HepG2 (cell line): ENCODE measurements around the gene RFTN1. TPM values are rescaled to one million over a fixed set of nuclear protein-coding genes. Genes with fewer than 3 reads are reported as not detected.

Experiments
- ATAC-seq: fragments of 200-7000 bp; cut with Tn5 transposase; 3 replicates; pipeline ENCODE4 v1.9.1; 2020; ENCODE audit warnings: mild to moderate bottlenecking, moderate library complexity
- BruUV-seq: library from RNA; stranded (reverse); fragments of 400-500 nt; replicated peaks from 2 replicates; lab custom pipeline; 2021; lab: Mats Ljungman, UMichigan
- CTCF ChIA-PET: fragments of 300-600 bp; formaldehyde crosslinking; extraction: SDS; loops from one replicate; lab custom pipeline; 2021; ENCODE audit warnings: low total read pairs, inconsistent platforms, low intra/inter-chr PET ratio; lab: Yijun Ruan, JAX
- POLR2A ChIA-PET: fragments of 350-600 bp; sonication (Branson Sonifier 250); formaldehyde crosslinking; loops from one replicate; lab custom pipeline; 2020; ENCODE audit warnings: antibody characterized with exemption, inconsistent platforms; lab: Yijun Ruan, JAX
- DNase-seq: peaks from one replicate; pipeline ENCODE4 v3.0.0-alpha.2; 2015; ENCODE audit warnings: low spot score
- FAIRE-seq: peaks from 3 replicates; lab custom pipeline; 2011; peaks lifted over from hg19 to GRCh38; lab: Jason Lieb, UNC
- H2AFZ ChIP-seq: one replicate; pipeline ENCODE4 v1.6.1; 2011; ENCODE audit warnings: low read length, inconsistent platforms
- H3K27ac ChIP-seq: fragments of 300-600 bp; 3 replicates; pipeline ENCODE4 v1.8.0; 2011; ENCODE audit warnings: mixed run types, mild to moderate bottlenecking, mixed read lengths, low read length, inconsistent platforms; ENCODE audit not compliant: insufficient read depth; ENCODE audit errors: extremely low read length
- H3K27me3 ChIP-seq, 2 experiments: fragments of 200-600 bp in 1 of 2; 2 replicates in 1 of 2; 3 replicates in 1 of 2; pipeline versions ENCODE4 v1.6.0 to v1.8.0; 2011; ENCODE audit warnings: low read length in 2 of 2, mild to moderate bottlenecking in 2 of 2, moderate library complexity in 2 of 2, inconsistent platforms in 1 of 2; ENCODE audit not compliant: insufficient read depth in 2 of 2, control insufficient read depth in 1 of 2
- H3K36me3 ChIP-seq, 2 experiments: fragments of 200-600 bp in 1 of 2; replicated peaks in 1 of 2; 2 replicates in 1 of 2; 3 replicates in 1 of 2; pipeline versions ENCODE4 v1.5.1 to v1.8.0; 2011; ENCODE audit warnings: low read length in 2 of 2, inconsistent platforms in 1 of 2; ENCODE audit not compliant: insufficient read depth in 2 of 2, control insufficient read depth in 1 of 2
- H3K4me1 ChIP-seq: 2 replicates; pipeline ENCODE4 v1.5.1; 2012; ENCODE audit warnings: low read length, inconsistent platforms; ENCODE audit not compliant: insufficient read depth
- H3K4me2 ChIP-seq: 2 replicates; pipeline ENCODE4 v1.6.0; 2011; ENCODE audit warnings: low read depth, low read length, inconsistent platforms
- H3K4me3 ChIP-seq, 3 experiments: fragments of 200-600 bp in 1 of 3; sonication (generic), shearing (Covaris generic) in 1 of 3; replicated peaks in 1 of 3; 2 replicates each; pipeline ENCODE4 v1.5.1; 2011 to 2016; ENCODE audit warnings: low read length in 3 of 3, inconsistent platforms in 2 of 3, low read depth in 2 of 3, mild to moderate bottlenecking in 2 of 3, control low read depth in 1 of 3, mixed read lengths in 1 of 3; ENCODE audit not compliant: insufficient read depth in 1 of 3
- H3K79me2 ChIP-seq: one replicate; pipeline ENCODE4 v1.6.1; 2011; ENCODE audit warnings: low read length, inconsistent platforms; ENCODE audit not compliant: insufficient read depth
- H3K9ac ChIP-seq: 2 replicates; pipeline ENCODE4 v1.6.0; 2011; ENCODE audit warnings: mild to moderate bottlenecking, low read depth, low read length, inconsistent platforms; ENCODE audit not compliant: insufficient read depth
- H3K9me3 ChIP-seq: 2 replicates; pipeline ENCODE4 v1.5.1; 2012; ENCODE audit warnings: mild to moderate bottlenecking, low read length
- H4K20me1 ChIP-seq: 2 replicates; pipeline ENCODE4 v1.6.0; 2011; ENCODE audit warnings: inconsistent platforms, mild to moderate bottlenecking, low read length, moderate library complexity; ENCODE audit not compliant: insufficient read depth
- HMG20A ChIP-seq: IDR thresholded peaks from 2 replicates; pipeline ENCODE4 v1.6.1; 2016; ENCODE audit warnings: borderline replicate concordance
- RBM22 ChIP-seq: fragments of 200-400 bp; formaldehyde crosslinking; optimal IDR thresholded peaks from 2 replicates; pipeline ENCODE3; 2017; ENCODE audit warnings: mild to moderate bottlenecking, low read length, moderate library complexity
- SALL2 ChIP-seq: sonication (generic); formaldehyde crosslinking; IDR thresholded peaks from 2 replicates; pipeline ENCODE4 v1.8.1; 2023; ENCODE audit warnings: mild to moderate bottlenecking, missing genetic modification reagents, inconsistent platforms
- SATB2 ChIP-seq: sonication (generic); formaldehyde crosslinking; IDR thresholded peaks from 2 replicates; pipeline ENCODE4 v1.5.0; 2020; ENCODE audit warnings: missing genetic modification reagents
- ZNF510 ChIP-seq: sonication (generic); formaldehyde crosslinking; IDR thresholded peaks from 2 replicates; pipeline ENCODE4 v1.4.0; 2020; ENCODE audit warnings: low read depth, mild to moderate bottlenecking, missing genetic modification reagents
- ZNF552 ChIP-seq: sonication (generic); formaldehyde crosslinking; IDR thresholded peaks from 2 replicates; pipeline ENCODE4 v1.9.0; 2022; ENCODE audit warnings: missing genetic modification reagents, mild to moderate bottlenecking, borderline replicate concordance
- ZNF83 ChIP-seq: sonication (generic); formaldehyde crosslinking; IDR thresholded peaks from 2 replicates; pipeline ENCODE4 v1.4.0; 2020; ENCODE audit warnings: missing genetic modification reagents, mild to moderate bottlenecking, borderline replicate concordance
- WGBS: methylation state at CpG from one replicate; pipeline ENCODE4 v1.1.6; 2017; ENCODE audit warnings: low lambda C conversion rate; 5-methylcytosine and 5-hydroxymethylcytosine counted together
- in situ Hi-C: cut with HindIII; loops from 2 replicates; pipeline ENCODE4 v1.10.0; 2017; ENCODE audit warnings: low pct_unique_long_range_greater_than_20kb; ENCODE audit not compliant: extremely low pct_ligation_motif_present
- intact Hi-C: fragments of 100-400 bp; cut with micrococcal nuclease; formaldehyde crosslinking; loops from one replicate; pipeline ENCODE4 v1.10.0; 2022; ENCODE audit not compliant: unreplicated experiment
- polyA plus RNA-seq, 8 experiments: library from polyadenylated mRNA; depleted of rRNA in 3 of 8; stranded (reverse) in 7 of 8; unstranded in 1 of 8; fragments of >200 nt; fragmentation: Illumina TruSeq in 4 of 8; extraction: Trizol in 4 of 8; gene quantifications; 2 replicates each; pipeline versions ENCODE4 v1.2.1 to v1.2.3, GENCODE V29; 2011 to 2016; ENCODE audit warnings: low read depth in 4 of 8, missing spikeins in 1 of 8, mixed read lengths in 1 of 8; ENCODE audit not compliant: insufficient read depth in 1 of 8
- total RNA-seq, 5 experiments: library from RNA; depleted of rRNA; stranded (reverse); fragments of >200 nt; fragmentation: Illumina TruSeq; extraction: Trizol; gene quantifications; 2 replicates each; pipeline ENCODE4 v1.2.3, GENCODE V29; 2016; ENCODE audit warnings: low read depth in 1 of 5
- TF ChIP-seq, protein P1 (sequence below): sonication (generic); formaldehyde crosslinking; IDR thresholded peaks from 2 replicates; pipeline ENCODE4 v1.5.0; 2020; ENCODE audit warnings: mild to moderate bottlenecking, missing genetic modification reagents
- TF ChIP-seq, protein P2 (sequence below): IDR thresholded peaks from 2 replicates; pipeline ENCODE4 v1.6.1; 2012; ENCODE audit warnings: low read length, improper control_type of control experiment
- TF ChIP-seq, protein P3 (sequence below): sonication (generic); formaldehyde crosslinking; IDR thresholded peaks from 2 replicates; pipeline ENCODE4 v1.5.0; 2020; ENCODE audit warnings: missing genetic modification reagents
- TF ChIP-seq, protein P4 (sequence below): sonication (generic); formaldehyde crosslinking; IDR thresholded peaks from 2 replicates; pipeline ENCODE4 v1.5.1; 2020; ENCODE audit warnings: missing genetic modification reagents, mild to moderate bottlenecking, borderline replicate concordance
- TF ChIP-seq, protein P5 (sequence below): sonication (generic); formaldehyde crosslinking; conservative IDR thresholded peaks from 2 replicates; pipeline ENCODE4 v1.4.0; 2020; ENCODE audit warnings: mild to moderate bottlenecking, missing genetic modification reagents, moderate library complexity
- TF ChIP-seq, protein P6 (sequence below): IDR thresholded peaks from 2 replicates; pipeline ENCODE4 v1.6.1; 2016; ENCODE audit warnings: mild to moderate bottlenecking, missing biosample characterization, missing genetic modification reagents

The RFTN1 gene
- total and polyA plus RNA-seq, 2 of the 13 experiments (the other 11 are each of a cell fraction or from before 2014, with no cell fraction given), result not detected

DNA sequence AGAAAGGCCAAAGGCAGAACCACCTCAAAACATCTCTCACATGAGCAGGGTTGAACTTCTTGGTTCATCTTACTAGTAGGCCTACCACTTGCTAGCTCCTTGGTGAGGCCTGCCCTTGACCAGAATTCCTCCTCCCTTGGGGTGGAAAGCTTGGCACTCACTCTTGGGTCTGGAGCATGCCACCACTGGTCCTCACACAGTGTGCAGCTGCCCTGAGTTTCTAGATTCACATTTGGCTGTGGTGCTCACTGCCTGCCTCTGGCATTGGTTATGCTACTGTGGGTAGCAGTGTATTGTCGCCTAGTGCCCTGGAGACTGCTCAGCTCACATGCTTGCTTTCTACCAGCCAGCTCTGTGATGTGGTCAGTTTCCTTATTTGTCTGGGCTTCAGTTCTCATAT is 224.8 kb downstream of the RFTN1 start:
- FAIRE-seq (no peak), ATAC-seq (no peak), DNase-seq (no peak)
- H3K9me3 ChIP-seq, result peaks cover 9% of the 10 kb centered on the region; the same call in 1 of the 2 replicates
- no peaks in the 10 kb centered on the region for H3K27me3 ChIP-seq
- POLR2A ChIA-PET, result no interaction called here
- no peak overlapping the region for H3K27ac ChIP-seq
- H3K4me3 ChIP-seq, result no peak overlapping the region
- intact Hi-C loops (no loop called here), in situ Hi-C loops (no loop called here)
- H4K20me1 ChIP-seq, result no peaks in the 10 kb centered on the region; the same call in 1 of the 2 replicates
- 100% methylated on average over 1 of the region's 1 CpG for WGBS
- H2AFZ ChIP-seq, result no peak overlapping the region
- TF ChIP-seq ZNF83, result no peak
- TF ChIP-seq SATB2 (CRISPR knock-in tag), result no peak
- TF ChIP-seq, protein P1, sequence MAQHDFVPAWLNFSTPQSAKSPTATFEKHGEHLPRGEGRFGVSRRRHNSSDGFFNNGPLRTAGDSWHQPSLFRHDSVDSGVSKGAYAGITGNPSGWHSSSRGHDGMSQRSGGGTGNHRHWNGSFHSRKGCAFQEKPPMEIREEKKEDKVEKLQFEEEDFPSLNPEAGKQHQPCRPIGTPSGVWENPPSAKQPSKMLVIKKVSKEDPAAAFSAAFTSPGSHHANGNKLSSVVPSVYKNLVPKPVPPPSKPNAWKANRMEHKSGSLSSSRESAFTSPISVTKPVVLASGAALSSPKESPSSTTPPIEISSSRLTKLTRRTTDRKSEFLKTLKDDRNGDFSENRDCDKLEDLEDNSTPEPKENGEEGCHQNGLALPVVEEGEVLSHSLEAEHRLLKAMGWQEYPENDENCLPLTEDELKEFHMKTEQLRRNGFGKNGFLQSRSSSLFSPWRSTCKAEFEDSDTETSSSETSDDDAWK, result no peak
- TF ChIP-seq, protein P2, sequence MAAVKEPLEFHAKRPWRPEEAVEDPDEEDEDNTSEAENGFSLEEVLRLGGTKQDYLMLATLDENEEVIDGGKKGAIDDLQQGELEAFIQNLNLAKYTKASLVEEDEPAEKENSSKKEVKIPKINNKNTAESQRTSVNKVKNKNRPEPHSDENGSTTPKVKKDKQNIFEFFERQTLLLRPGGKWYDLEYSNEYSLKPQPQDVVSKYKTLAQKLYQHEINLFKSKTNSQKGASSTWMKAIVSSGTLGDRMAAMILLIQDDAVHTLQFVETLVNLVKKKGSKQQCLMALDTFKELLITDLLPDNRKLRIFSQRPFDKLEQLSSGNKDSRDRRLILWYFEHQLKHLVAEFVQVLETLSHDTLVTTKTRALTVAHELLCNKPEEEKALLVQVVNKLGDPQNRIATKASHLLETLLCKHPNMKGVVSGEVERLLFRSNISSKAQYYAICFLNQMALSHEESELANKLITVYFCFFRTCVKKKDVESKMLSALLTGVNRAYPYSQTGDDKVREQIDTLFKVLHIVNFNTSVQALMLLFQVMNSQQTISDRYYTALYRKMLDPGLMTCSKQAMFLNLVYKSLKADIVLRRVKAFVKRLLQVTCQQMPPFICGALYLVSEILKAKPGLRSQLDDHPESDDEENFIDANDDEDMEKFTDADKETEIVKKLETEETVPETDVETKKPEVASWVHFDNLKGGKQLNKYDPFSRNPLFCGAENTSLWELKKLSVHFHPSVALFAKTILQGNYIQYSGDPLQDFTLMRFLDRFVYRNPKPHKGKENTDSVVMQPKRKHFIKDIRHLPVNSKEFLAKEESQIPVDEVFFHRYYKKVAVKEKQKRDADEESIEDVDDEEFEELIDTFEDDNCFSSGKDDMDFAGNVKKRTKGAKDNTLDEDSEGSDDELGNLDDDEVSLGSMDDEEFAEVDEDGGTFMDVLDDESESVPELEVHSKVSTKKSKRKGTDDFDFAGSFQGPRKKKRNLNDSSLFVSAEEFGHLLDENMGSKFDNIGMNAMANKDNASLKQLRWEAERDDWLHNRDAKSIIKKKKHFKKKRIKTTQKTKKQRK, result no peak
- TF ChIP-seq, protein P3, sequence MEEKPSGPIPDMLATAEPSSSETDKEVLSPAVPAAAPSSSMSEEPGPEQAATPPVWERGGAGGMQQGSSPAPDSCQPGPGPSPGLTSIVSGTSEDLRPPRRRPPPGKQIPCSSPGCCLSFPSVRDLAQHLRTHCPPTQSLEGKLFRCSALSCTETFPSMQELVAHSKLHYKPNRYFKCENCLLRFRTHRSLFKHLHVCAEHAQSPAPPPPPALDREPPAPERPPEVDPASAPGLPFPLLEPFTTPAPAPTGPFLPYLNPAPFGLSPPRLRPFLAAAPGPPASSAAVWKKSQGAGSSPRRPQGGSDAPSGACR (CRISPR knock-in tag), result no peak
- TF ChIP-seq ZNF510 (CRISPR knock-in tag), result no peak
- no peak for TF ChIP-seq SALL2
- no peak for TF ChIP-seq RBM22
- TF ChIP-seq HMG20A, result no peak
- TF ChIP-seq, protein P4, sequence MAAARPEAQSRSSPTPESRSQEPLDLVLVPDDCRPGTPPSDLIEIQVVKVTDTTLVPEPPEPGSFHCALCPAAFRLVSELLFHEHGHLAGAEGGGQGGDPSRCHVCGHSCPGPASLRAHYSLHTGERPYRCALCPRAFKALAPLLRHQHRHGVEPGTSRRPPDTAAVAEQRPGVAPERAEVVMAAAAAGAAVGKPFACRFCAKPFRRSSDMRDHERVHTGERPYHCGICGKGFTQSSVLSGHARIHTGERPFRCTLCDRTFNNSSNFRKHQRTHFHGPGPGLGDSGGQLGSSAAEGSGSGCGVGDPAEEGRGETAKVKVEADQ (CRISPR knock-in tag), result no peak
- no peak for TF ChIP-seq ZNF552 (CRISPR knock-in tag)
- TF ChIP-seq, protein P5, sequence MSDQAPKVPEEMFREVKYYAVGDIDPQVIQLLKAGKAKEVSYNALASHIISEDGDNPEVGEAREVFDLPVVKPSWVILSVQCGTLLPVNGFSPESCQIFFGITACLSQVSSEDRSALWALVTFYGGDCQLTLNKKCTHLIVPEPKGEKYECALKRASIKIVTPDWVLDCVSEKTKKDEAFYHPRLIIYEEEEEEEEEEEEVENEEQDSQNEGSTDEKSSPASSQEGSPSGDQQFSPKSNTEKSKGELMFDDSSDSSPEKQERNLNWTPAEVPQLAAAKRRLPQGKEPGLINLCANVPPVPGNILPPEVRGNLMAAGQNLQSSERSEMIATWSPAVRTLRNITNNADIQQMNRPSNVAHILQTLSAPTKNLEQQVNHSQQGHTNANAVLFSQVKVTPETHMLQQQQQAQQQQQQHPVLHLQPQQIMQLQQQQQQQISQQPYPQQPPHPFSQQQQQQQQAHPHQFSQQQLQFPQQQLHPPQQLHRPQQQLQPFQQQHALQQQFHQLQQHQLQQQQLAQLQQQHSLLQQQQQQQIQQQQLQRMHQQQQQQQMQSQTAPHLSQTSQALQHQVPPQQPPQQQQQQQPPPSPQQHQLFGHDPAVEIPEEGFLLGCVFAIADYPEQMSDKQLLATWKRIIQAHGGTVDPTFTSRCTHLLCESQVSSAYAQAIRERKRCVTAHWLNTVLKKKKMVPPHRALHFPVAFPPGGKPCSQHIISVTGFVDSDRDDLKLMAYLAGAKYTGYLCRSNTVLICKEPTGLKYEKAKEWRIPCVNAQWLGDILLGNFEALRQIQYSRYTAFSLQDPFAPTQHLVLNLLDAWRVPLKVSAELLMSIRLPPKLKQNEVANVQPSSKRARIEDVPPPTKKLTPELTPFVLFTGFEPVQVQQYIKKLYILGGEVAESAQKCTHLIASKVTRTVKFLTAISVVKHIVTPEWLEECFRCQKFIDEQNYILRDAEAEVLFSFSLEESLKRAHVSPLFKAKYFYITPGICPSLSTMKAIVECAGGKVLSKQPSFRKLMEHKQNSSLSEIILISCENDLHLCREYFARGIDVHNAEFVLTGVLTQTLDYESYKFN, result no peak
- TF ChIP-seq, protein P6, sequence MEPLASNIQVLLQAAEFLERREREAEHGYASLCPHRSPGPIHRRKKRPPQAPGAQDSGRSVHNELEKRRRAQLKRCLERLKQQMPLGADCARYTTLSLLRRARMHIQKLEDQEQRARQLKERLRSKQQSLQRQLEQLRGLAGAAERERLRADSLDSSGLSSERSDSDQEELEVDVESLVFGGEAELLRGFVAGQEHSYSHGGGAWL (CRISPR knock-in tag), result no peak
- no peaks in the 10 kb centered on the region for H3K79me2 ChIP-seq
- H3K4me2 ChIP-seq, result no peak overlapping the region
- CTCF ChIA-PET, result no interaction called here
- H3K9ac ChIP-seq, result no peak overlapping the region
- H3K36me3 ChIP-seq, result peaks cover 3 to 45% of the 10 kb centered on the region in 2 experiments; a peak in 4 of 5 replicates
- no peaks in the 10 kb centered on the region for H3K4me1 ChIP-seq
- BruUV-seq, result no TSS peak
